Keratinocyte (primary cell): Measurements from ENCODE around the gene STRADA. TPM values are rescaled to one million over a fixed set of nuclear protein-coding genes. Genes with fewer than 3 reads are reported as not detected.

Source experiments
- DNase-seq: peaks from one replicate; pipeline ENCODE4 v3.0.0-alpha.2; 2011; ENCODE audit warnings: low read depth, missing footprints, low spot score
- FAIRE-seq: peaks from 2 replicates; lab custom pipeline; 2011; peaks lifted over from hg19 to GRCh38; lab: Jason Lieb, UNC
- H2AFZ ChIP-seq: 2 replicates; pipeline ENCODE4 v1.6.0; 2012; ENCODE audit warnings: low read length, control low read depth, inconsistent platforms; ENCODE audit not compliant: control insufficient read depth
- H3K27ac ChIP-seq: 2 replicates; pipeline ENCODE4 v1.5.1; 2011; ENCODE audit warnings: low read length; ENCODE audit not compliant: control insufficient read depth, insufficient read depth
- H3K27me3 ChIP-seq: 3 replicates; pipeline ENCODE4 v1.6.0; 2011; ENCODE audit warnings: low read length; ENCODE audit not compliant: control insufficient read depth, insufficient read depth; ENCODE audit errors: extremely low read depth
- H3K36me3 ChIP-seq, 2 experiments: 2 replicates in 1 of 2; 3 replicates in 1 of 2; pipeline ENCODE4 v1.5.1; 2011; ENCODE audit warnings: low read length in 2 of 2, mild to moderate bottlenecking in 1 of 2; ENCODE audit not compliant: control insufficient read depth in 2 of 2, insufficient read depth in 2 of 2; ENCODE audit errors: extremely low read depth in 1 of 2
- H3K4me1 ChIP-seq: 3 replicates; pipeline ENCODE4 v1.5.1; 2011; ENCODE audit warnings: low read length; ENCODE audit not compliant: control insufficient read depth, insufficient read depth; ENCODE audit errors: extremely low read depth
- H3K4me2 ChIP-seq: 3 replicates; pipeline ENCODE4 v1.6.0; 2011; ENCODE audit warnings: low read depth, low read length; ENCODE audit not compliant: control insufficient read depth, insufficient read depth; ENCODE audit errors: extremely low read depth
- H3K4me3 ChIP-seq, 3 experiments: fragments of 200-600 bp in 1 of 3; sonication (generic) in 1 of 3; 2 replicates in 2 of 3; 3 replicates in 1 of 3; pipeline ENCODE4 v1.5.1; 2011 to 2016; ENCODE audit warnings: low read length in 3 of 3, mild to moderate bottlenecking in 3 of 3, control low read depth in 2 of 3, inconsistent platforms in 1 of 3, low read depth in 1 of 3, mixed read lengths in 1 of 3, mixed run types in 1 of 3, moderate library complexity in 1 of 3; ENCODE audit not compliant: control insufficient read depth in 2 of 3, insufficient read depth in 2 of 3; ENCODE audit errors: extremely low read depth in 1 of 3
- H3K79me2 ChIP-seq: 2 replicates; pipeline ENCODE4 v1.6.0; 2012; ENCODE audit warnings: low read length; ENCODE audit not compliant: control insufficient read depth, insufficient read depth
- H3K9ac ChIP-seq: 3 replicates; pipeline ENCODE4 v1.6.0; 2011; ENCODE audit warnings: low read length; ENCODE audit not compliant: control insufficient read depth, insufficient read depth; ENCODE audit errors: extremely low read depth
- H3K9me1 ChIP-seq: 3 replicates; pipeline ENCODE4 v1.6.0; 2011; ENCODE audit warnings: low read length; ENCODE audit not compliant: control insufficient read depth, insufficient read depth; ENCODE audit errors: extremely low read depth
- H3K9me3 ChIP-seq: 2 replicates; pipeline ENCODE4 v1.5.1; 2012; ENCODE audit warnings: low read depth, low read length; ENCODE audit not compliant: control insufficient read depth
- H4K20me1 ChIP-seq: 3 replicates; pipeline ENCODE4 v1.6.0; 2011; ENCODE audit warnings: low read length; ENCODE audit not compliant: control insufficient read depth, insufficient read depth; ENCODE audit errors: extremely low read depth
- CTCF ChIP-seq, 3 experiments: IDR thresholded peaks in 1 of 3; conservative IDR thresholded peaks in 1 of 3; optimal IDR thresholded peaks in 1 of 3; 2 replicates in 2 of 3; 3 replicates in 1 of 3; pipeline versions ENCODE3 to v1.5.1; 2011; ENCODE audit warnings: low read length in 3 of 3, mild to moderate bottlenecking in 3 of 3, moderate library complexity in 2 of 3, control low read depth in 1 of 3, inconsistent platforms in 1 of 3; ENCODE audit not compliant: insufficient read depth in 2 of 3; ENCODE audit errors: extremely low read depth in 1 of 3
- EZH2 ChIP-seq: IDR thresholded peaks from one replicate; pipeline ENCODE4 v1.6.1; 2012; ENCODE audit warnings: inconsistent platforms, mild to moderate bottlenecking, low read length, moderate library complexity
- dilution Hi-C: fragments of 300-500 bp; cut with MboI; formaldehyde crosslinking; loops from one replicate; pipeline ENCODE4 v1.7.0; 2020; ENCODE audit warnings: low sequenced_read_pairs; ENCODE audit not compliant: extremely low pct_ligation_motif_present
- polyA plus RNA-seq, 5 experiments: library from polyadenylated mRNA; depleted of rRNA in 3 of 5; stranded (reverse) in 3 of 5; stranded (forward) in 1 of 5; unstranded in 1 of 5; fragments of >200 nt; gene quantifications; 1 replicate in 1 of 5; 2 replicates in 3 of 5; 3 replicates in 1 of 5; pipeline versions ENCODE4 v1.2.1 to v1.2.3, GENCODE V29; 2011 to 2012; ENCODE audit warnings: missing spikeins in 2 of 5, low read depth in 1 of 5, low replicate concordance in 1 of 5

Gene STRADA
- polyA plus RNA-seq, 1 donor (not counting 4 experiments of a cell fraction or from before 2014, with no cell fraction given) = 25.9 TPM

- dilution Hi-C loops = no loop called here
- H3K27ac ChIP-seq = no peak overlapping the region
- H3K4me3 ChIP-seq = no peak overlapping the region
- no peaks in the 10 kb centered on the region for H3K9me3 ChIP-seq
- no peaks in the 10 kb centered on the region for H3K79me2 ChIP-seq
- FAIRE-seq (no peak), DNase-seq (no peak)
- H3K27me3 ChIP-seq = no peaks in the 10 kb centered on the region
- H2AFZ ChIP-seq = no peak overlapping the region
- H3K4me1 ChIP-seq = no peaks in the 10 kb centered on the region
- no peaks in the 10 kb centered on the region for H4K20me1 ChIP-seq
- no peak overlapping the region for H3K9ac ChIP-seq
- no peak overlapping the region for H3K4me2 ChIP-seq
- peaks cover 6 to 33% of the 10 kb centered on the region in 2 experiments for H3K36me3 ChIP-seq
- H3K9me1 ChIP-seq = no peaks in the 10 kb centered on the region
- TF ChIP-seq EZH2 (no peak), CTCF (optimal IDR thresholded peaks at IDR 0.05 in 1 of 3, IDR thresholded peaks at IDR 0.05 in 1 of 3, conservative IDR thresholded peaks at IDR 0.05 in 1 of 3; ENCODE audit: extremely low read depth in 1 of 3, insufficient read depth in 2 of 3, low read length in 3 of 3) (no peak)
These were observed 34.4 kb downstream of the STRADA start for GRCh38 chr17:63707151-63707550.

GRCh38 chr17:63706336-63707082 is 35.1 kb downstream of the STRADA start:
- no peaks in the 10 kb centered on the region for H3K27me3 ChIP-seq
- H3K4me3 ChIP-seq = no peak overlapping the region
- no peak overlapping the region for H2AFZ ChIP-seq
- no peaks in the 10 kb centered on the region for H3K9me1 ChIP-seq
- H3K36me3 ChIP-seq = peaks cover 6 to 32% of the 10 kb centered on the region in 2 experiments
- H3K4me2 ChIP-seq = no peak overlapping the region
- FAIRE-seq (no peak), DNase-seq (no peak)
- no peaks in the 10 kb centered on the region for H3K79me2 ChIP-seq
- dilution Hi-C loops = no loop called here
- no peaks in the 10 kb centered on the region for H4K20me1 ChIP-seq
- no peak overlapping the region for H3K9ac ChIP-seq
- no peak for TF ChIP-seq EZH2
- H3K9me3 ChIP-seq = no peaks in the 10 kb centered on the region
- H3K27ac ChIP-seq = no peak overlapping the region
- H3K4me1 ChIP-seq = no peaks in the 10 kb centered on the region

- Histone ChIP-seq H3K27me3 (no peaks in the 10 kb centered on the region), H3K4me2 (no peak overlapping the region), H3K9me1 (no peaks in the 10 kb centered on the region), H3K4me3 (no peak overlapping the region), H3K9me3 (no peaks in the 10 kb centered on the region), H4K20me1 (no peaks in the 10 kb centered on the region), H3K36me3 (peaks cover 4 to 29% of the 10 kb centered on the region in 2 experiments), H2AFZ (no peak overlapping the region), H3K27ac (no peak overlapping the region), H3K79me2 (no peaks in the 10 kb centered on the region), H3K9ac (no peak overlapping the region), H3K4me1 (no peaks in the 10 kb centered on the region)
- TF ChIP-seq EZH2 = no peak
- no peak for TF ChIP-seq CTCF (optimal IDR thresholded peaks at IDR 0.05 in 1 of 3, IDR thresholded peaks at IDR 0.05 in 1 of 3, conservative IDR thresholded peaks at IDR 0.05 in 1 of 3; ENCODE audit: extremely low read depth in 1 of 3, insufficient read depth in 2 of 3, low read length in 3 of 3)
- DNase-seq (no peak), FAIRE-seq (no peak)
- dilution Hi-C loops = no loop called here
These were observed 35.9 kb downstream of the STRADA start for GRCh38 chr17:63705657-63706056.
